DMS114 treated with DMSO at 0.1 percent for 48 hours (cell line): ENCODE data around the gene HOXD4.

Experiments used
- DNase-seq: peaks from one replicate; lab custom pipeline; 2025; ENCODE audit not compliant: unreplicated experiment; lab: John Stamatoyannopoulos, UW

HOXD4 gene

GRCh38 chr2:176156807-176157498, 5.6 kb downstream of the HOXD4 start, which contains the start of gene HOXD3:
Gene HOXD3, plus strand, starts transcription at chr2:176157307. Its CDS starts 11,808 bp downstream, at chr2:176169115.
- DNase-seq, result no peak

GRCh38 chr2:176157499-176158185, 6.3 kb downstream of the HOXD4 start:
- no peak for DNase-seq

- no peak for DNase-seq
Observed at GRCh38 chr2:176158186-176158591, 6.8 kb downstream of the HOXD4 start.

- DNase-seq, result no peak
Observed at GRCh38 chr2:176158855-176159662, 7.7 kb downstream of the HOXD4 start.

GRCh38 chr2:176159663-176160250, 8.4 kb downstream of the HOXD4 start:
- no peak for DNase-seq

GRCh38 chr2:176160251-176160985, 9.1 kb downstream of the HOXD4 start:
- no peak for DNase-seq

GRCh38 chr2:176160986-176161824, 9.9 kb downstream of the HOXD4 start:
- no peak for DNase-seq

- no peak for DNase-seq
Observed at GRCh38 chr2:176161825-176162626, 10.7 kb downstream of the HOXD4 start.

- no peak for DNase-seq
Observed at GRCh38 chr2:176162911-176163671, 11.7 kb downstream of the HOXD4 start.

GRCh38 chr2:176163672-176164056, 12.3 kb downstream of the HOXD4 start:
- DNase-seq, result no peak

GRCh38 chr2:176164201-176164600, 12.9 kb downstream of the HOXD4 start:
- no peak for DNase-seq

- DNase-seq, result no peak
Observed at GRCh38 chr2:176164611-176165369, 13.4 kb downstream of the HOXD4 start.

- no peak for DNase-seq
Observed at GRCh38 chr2:176165370-176166050, 14.2 kb downstream of the HOXD4 start.

- DNase-seq, result no peak
Observed at GRCh38 chr2:176166272-176166671, 14.9 kb downstream of the HOXD4 start.

GRCh38 chr2:176167398-176167797, 16.0 kb downstream of the HOXD4 start:
- no peak for DNase-seq

- DNase-seq, result no peak
Observed at GRCh38 chr2:176169181-176169580, 17.8 kb downstream of the HOXD4 start.

GRCh38 chr2:176169711-176170110, 18.4 kb downstream of the HOXD4 start:
- no peak for DNase-seq
